WTC11 (cell line): ENCODE results near the gene GABBR2. TPM values are rescaled to one million over a fixed set of nuclear protein-coding genes. Genes with fewer than 3 reads are reported as not detected.

Source experiments
- ATAC-seq: fragments of 200-7000 bp; cut with Tn5 transposase; 2 replicates; pipeline ENCODE4 v1.10.0; 2021; ENCODE audit warnings: mild to moderate bottlenecking, moderate library complexity
- CTCF ChIA-PET: fragments of 300-600 bp; sonication (Branson Sonifier 250); formaldehyde crosslinking; loops from one replicate; lab custom pipeline; 2021; ENCODE audit warnings: antibody characterized with exemption; lab: Charles Lee
- POLR2A ChIA-PET: fragments of 350-600 bp; sonication (Branson Sonifier 250); formaldehyde crosslinking; loops from one replicate; lab custom pipeline; 2021; ENCODE audit warnings: antibody characterized with exemption; lab: Charles Lee
- DNase-seq: peaks from one replicate; pipeline ENCODE4 v3.0.0; 2021; ENCODE audit warnings: low spot score
- H3K27ac Mint-ChIP-seq: 2 replicates; pipeline ENCODE4 v1.8.0; 2021; ENCODE audit warnings: mixed read lengths
- H3K27me3 Mint-ChIP-seq: 2 replicates; pipeline ENCODE4 v1.8.0; 2021; ENCODE audit warnings: low read depth, mild to moderate bottlenecking, moderate library complexity, mixed read lengths
- H3K36me3 Mint-ChIP-seq: 2 replicates; pipeline ENCODE4 v1.8.0; 2021; ENCODE audit warnings: mixed read lengths
- H3K4me1 Mint-ChIP-seq: 2 replicates; pipeline ENCODE4 v1.8.0; 2022; ENCODE audit warnings: mixed read lengths
- H3K4me3 Mint-ChIP-seq: 2 replicates; pipeline ENCODE4 v1.8.0; 2021; ENCODE audit warnings: mild to moderate bottlenecking, moderate library complexity, mixed read lengths
- H3K9me3 Mint-ChIP-seq: 2 replicates; pipeline ENCODE4 v1.8.0; 2021; ENCODE audit warnings: mixed read lengths
- AFF4 ChIP-seq: sonication (generic); formaldehyde crosslinking; IDR thresholded peaks from 2 replicates; pipeline ENCODE4 v1.8.1; 2023; ENCODE audit warnings: mild to moderate bottlenecking, missing genetic modification reagents, borderline replicate concordance
- ATF3 ChIP-seq: sonication (generic); formaldehyde crosslinking; conservative IDR thresholded peaks from 2 replicates; pipeline ENCODE4 v1.8.1; 2022; ENCODE audit warnings: mild to moderate bottlenecking, missing genetic modification reagents
- CREM ChIP-seq: sonication (generic); formaldehyde crosslinking; IDR thresholded peaks from 2 replicates; pipeline ENCODE4 v1.8.1; 2022; ENCODE audit warnings: mild to moderate bottlenecking, missing genetic modification reagents, moderate library complexity
- E2F4 ChIP-seq: sonication (generic); formaldehyde crosslinking; IDR thresholded peaks from 2 replicates; pipeline ENCODE4 v1.8.1; 2022; ENCODE audit warnings: low read depth, mild to moderate bottlenecking, moderate library complexity, missing genetic modification reagents, borderline replicate concordance
- EMX1 ChIP-seq: fragments of 250-450 bp; sonication (Bioruptor Pico); IDR thresholded peaks from 2 replicates; pipeline ENCODE4 v1.8.0; 2021; ENCODE audit warnings: mild to moderate bottlenecking
- ESRRA ChIP-seq: sonication (generic); formaldehyde crosslinking; IDR thresholded peaks from 2 replicates; pipeline ENCODE4 v1.8.1; 2022; ENCODE audit warnings: mild to moderate bottlenecking, missing genetic modification reagents, borderline replicate concordance
- FOXK1 ChIP-seq: sonication (generic); formaldehyde crosslinking; IDR thresholded peaks from 2 replicates; pipeline ENCODE4 v1.8.0; 2022; ENCODE audit warnings: mild to moderate bottlenecking, moderate library complexity, missing genetic modification reagents
- FOXP4 ChIP-seq: sonication (generic); formaldehyde crosslinking; IDR thresholded peaks from 2 replicates; pipeline ENCODE4 v1.8.0; 2022; ENCODE audit warnings: mild to moderate bottlenecking, missing genetic modification reagents
- HMGA2 ChIP-seq: fragments of 250-450 bp; sonication (Bioruptor Pico); IDR thresholded peaks from 2 replicates; pipeline ENCODE4 v1.4.0; 2021; ENCODE audit warnings: mild to moderate bottlenecking, moderate library complexity
- MYBL2 ChIP-seq: sonication (generic); formaldehyde crosslinking; IDR thresholded peaks from 2 replicates; pipeline ENCODE4 v1.8.1; 2023; ENCODE audit warnings: mild to moderate bottlenecking, moderate library complexity, missing genetic modification reagents
- NFE2L1 ChIP-seq: sonication (generic); formaldehyde crosslinking; IDR thresholded peaks from 2 replicates; pipeline ENCODE4 v1.8.1; 2023; ENCODE audit warnings: missing genetic modification reagents
- RORB ChIP-seq: fragments of 250-450 bp; sonication (Bioruptor Pico); IDR thresholded peaks from 2 replicates; pipeline ENCODE4 v1.9.0; 2021; ENCODE audit warnings: mild to moderate bottlenecking
- SOX15 ChIP-seq: fragments of 250-450 bp; sonication (Bioruptor Pico); IDR thresholded peaks from 2 replicates; pipeline ENCODE4 v1.9.0; 2021; ENCODE audit warnings: mild to moderate bottlenecking
- TP53 ChIP-seq: sonication (generic); formaldehyde crosslinking; IDR thresholded peaks from 2 replicates; pipeline ENCODE4 v1.8.1; 2023; ENCODE audit warnings: mild to moderate bottlenecking, missing genetic modification reagents
- ZBTB43 ChIP-seq: sonication (generic); formaldehyde crosslinking; IDR thresholded peaks from 2 replicates; pipeline ENCODE4 v1.8.1; 2023; ENCODE audit warnings: mild to moderate bottlenecking, missing genetic modification reagents
- ZNF121 ChIP-seq: sonication (generic); formaldehyde crosslinking; IDR thresholded peaks from 2 replicates; pipeline ENCODE4 v1.8.0; 2023; ENCODE audit warnings: missing genetic modification reagents
- ZNF263 ChIP-seq: sonication (generic); formaldehyde crosslinking; IDR thresholded peaks from 2 replicates; pipeline ENCODE4 v1.8.1; 2022; ENCODE audit warnings: low read depth, mild to moderate bottlenecking, moderate library complexity, missing genetic modification reagents
- ZNF317 ChIP-seq: sonication (generic); formaldehyde crosslinking; IDR thresholded peaks from 2 replicates; pipeline ENCODE4 v1.8.1; 2023; ENCODE audit warnings: low read depth, mild to moderate bottlenecking, moderate library complexity, missing genetic modification reagents, borderline replicate concordance
- ZNF396 ChIP-seq: fragments of 250-450 bp; sonication (Bioruptor Pico); IDR thresholded peaks from 2 replicates; pipeline ENCODE4 v1.8.0; 2021; ENCODE audit warnings: mild to moderate bottlenecking, moderate library complexity, borderline replicate concordance
- ZNF416 ChIP-seq: fragments of 250-450 bp; sonication (Bioruptor Pico); IDR thresholded peaks from 2 replicates; pipeline ENCODE4 v1.9.0; 2021; ENCODE audit warnings: mild to moderate bottlenecking, inconsistent platforms
- ZNF423 ChIP-seq: fragments of 250-450 bp; sonication (Bioruptor Pico); IDR thresholded peaks from 2 replicates; pipeline ENCODE4 v2.1.2; 2022; ENCODE audit warnings: mild to moderate bottlenecking, moderate library complexity
- ZSCAN18 ChIP-seq: fragments of 250-450 bp; sonication (Bioruptor Pico); IDR thresholded peaks from 2 replicates; pipeline ENCODE4 v2.1.2; 2022; ENCODE audit warnings: mild to moderate bottlenecking, moderate library complexity
- total RNA-seq: library from RNA; stranded (reverse); gene quantifications from 3 replicates; pipeline ENCODE4 v1.2.3, GENCODE V29; 2021

Gene GABBR2
- total RNA-seq, 1 experiment from 2014 or later = 0.92 TPM

- no peak for ATAC-seq
- ChIA-PET CTCF (interaction anchor here (0.6 to 1.9 kb wide), 5 partner anchors 19 to 231 kb away, joined by 3 to 6 read pairs (median 3); no protein-coding TSS in a partner anchor), POLR2A (no interaction called here)
Observed at GRCh38 chr9:98364086-98364485, 344.6 kb downstream of the GABBR2 start.

GRCh38 chr9:98363644-98364043 is 345.1 kb downstream of the GABBR2 start:
- no peak for ATAC-seq
- Mint-ChIP-seq H3K27ac (no peak overlapping the region; the same call in 1 of the 2 replicates), H3K4me3 (no peak overlapping the region), H3K4me1 (peaks cover 3% of the 10 kb centered on the region; the same call in 1 of the 2 replicates), H3K9me3 (peaks cover 22% of the 10 kb centered on the region), H3K27me3 (no peaks in the 10 kb centered on the region; the same call in 1 of the 2 replicates), H3K36me3 (peaks cover 13% of the 10 kb centered on the region)
- POLR2A ChIA-PET = no interaction called here
- CTCF ChIA-PET = interaction anchor here (0.6 to 1.9 kb wide), 6 partner anchors 20 to 231 kb away, joined by 3 to 6 read pairs (median 4); no protein-coding TSS in a partner anchor
- no peak for DNase-seq
- TF ChIP-seq MYBL2 (no peak), ESRRA (CRISPR knock-in tag) (no peak), ZNF423 (CRISPR knock-in tag) (no peak), EMX1 (CRISPR knock-in tag) (no peak), SOX15 (no peak), ZSCAN18 (CRISPR knock-in tag) (no peak), RORB (CRISPR knock-in tag) (no peak), ZNF396 (CRISPR knock-in tag) (no peak), CREM (CRISPR knock-in tag) (no peak), ZNF416 (CRISPR knock-in tag) (no peak), E2F4 (CRISPR knock-in tag) (no peak), ZNF317 (CRISPR knock-in tag) (no peak), ATF3 (no peak), AFF4 (no peak)

More at GRCh38 chr9:98364086-98364485, 344.6 kb downstream of the GABBR2 start:
- no peak overlapping the region for H3K27ac Mint-ChIP-seq
- no peak for DNase-seq
- peaks cover 22% of the 10 kb centered on the region for H3K9me3 Mint-ChIP-seq
- TF ChIP-seq FOXP4 (CRISPR knock-in tag) (no peak), ZNF121 (CRISPR knock-in tag) (no peak), ZBTB43 (no peak), TP53 (no peak), ZNF416 (CRISPR knock-in tag) (no peak), ZNF263 (CRISPR knock-in tag) (no peak), FOXK1 (CRISPR knock-in tag) (no peak), ESRRA (CRISPR knock-in tag) (no peak), E2F4 (CRISPR knock-in tag) (no peak), NFE2L1 (no peak), HMGA2 (CRISPR knock-in tag) (no peak)
- TF ChIP-seq, all 79 proteins: peak for 0
- no peak overlapping the region for H3K4me3 Mint-ChIP-seq
- H3K27me3 Mint-ChIP-seq = no peaks in the 10 kb centered on the region; the same call in 1 of the 2 replicates
- peaks cover 13% of the 10 kb centered on the region for H3K36me3 Mint-ChIP-seq
- H3K4me1 Mint-ChIP-seq = peaks cover 3% of the 10 kb centered on the region; the same call in 1 of the 2 replicates
